Activated CD8-positive, alpha-beta memory T cell treated with anti-CD3 and anti-CD28 coated beads for 24 hours (primary cell): ENCODE data around the gene IVL.

ENCODE experiments used
- DNase-seq: peaks from one replicate; pipeline ENCODE4 v3.0.0-alpha.2; 2020

IVL gene

GRCh38 chr1:152954436-152954835 is 46.1 kb downstream of the IVL start:
- no peak for DNase-seq

- no peak for DNase-seq
Measured at GRCh38 chr1:152957561-152957960, 49.2 kb downstream of the IVL start.

- no peak for DNase-seq
Measured at GRCh38 chr1:152959273-152959672, 50.9 kb downstream of the IVL start.

GRCh38 chr1:152959801-152960451 is 51.6 kb downstream of the IVL start:
- DNase-seq, result no peak

DNA sequence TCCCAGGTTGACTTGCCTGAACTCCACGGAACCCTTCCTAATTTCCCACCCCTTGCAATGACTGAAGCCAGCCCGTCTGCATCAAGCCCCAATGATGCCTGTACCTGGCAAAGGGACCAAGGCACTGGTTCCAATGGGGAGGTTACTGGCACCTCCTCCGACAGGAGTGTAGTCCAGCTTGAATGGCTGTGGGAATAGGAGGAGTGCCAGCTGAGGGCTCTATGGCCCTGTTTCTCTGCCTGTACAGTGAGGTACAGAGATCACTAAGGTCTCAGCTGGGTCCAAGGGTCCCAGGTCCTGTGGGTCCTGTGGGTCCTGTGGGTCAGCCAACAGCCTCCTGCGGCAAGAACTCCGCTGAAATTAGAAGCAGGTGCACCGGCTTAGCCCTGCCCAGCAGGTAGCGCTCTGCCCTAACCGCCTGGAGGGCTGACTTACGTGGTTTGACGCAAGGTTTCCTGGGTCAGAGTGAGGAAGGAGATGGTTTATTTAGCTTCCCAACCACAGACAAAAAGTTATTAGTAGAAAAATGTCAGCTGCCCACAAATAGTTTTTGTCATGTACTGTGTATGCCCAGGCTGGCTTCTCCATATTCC is 52.2 kb downstream of the IVL start:
- no peak for DNase-seq
